Anterior cingulate cortex (tissue), 58 donors: ENCODE results near the gene BLOC1S5.

Experiments
- DNase-seq, 58 donors: peaks; one replicate each; lab custom pipeline; 2025; lab: John Stamatoyannopoulos, UW

Gene BLOC1S5, protein sequence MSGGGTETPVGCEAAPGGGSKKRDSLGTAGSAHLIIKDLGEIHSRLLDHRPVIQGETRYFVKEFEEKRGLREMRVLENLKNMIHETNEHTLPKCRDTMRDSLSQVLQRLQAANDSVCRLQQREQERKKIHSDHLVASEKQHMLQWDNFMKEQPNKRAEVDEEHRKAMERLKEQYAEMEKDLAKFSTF

DNA sequence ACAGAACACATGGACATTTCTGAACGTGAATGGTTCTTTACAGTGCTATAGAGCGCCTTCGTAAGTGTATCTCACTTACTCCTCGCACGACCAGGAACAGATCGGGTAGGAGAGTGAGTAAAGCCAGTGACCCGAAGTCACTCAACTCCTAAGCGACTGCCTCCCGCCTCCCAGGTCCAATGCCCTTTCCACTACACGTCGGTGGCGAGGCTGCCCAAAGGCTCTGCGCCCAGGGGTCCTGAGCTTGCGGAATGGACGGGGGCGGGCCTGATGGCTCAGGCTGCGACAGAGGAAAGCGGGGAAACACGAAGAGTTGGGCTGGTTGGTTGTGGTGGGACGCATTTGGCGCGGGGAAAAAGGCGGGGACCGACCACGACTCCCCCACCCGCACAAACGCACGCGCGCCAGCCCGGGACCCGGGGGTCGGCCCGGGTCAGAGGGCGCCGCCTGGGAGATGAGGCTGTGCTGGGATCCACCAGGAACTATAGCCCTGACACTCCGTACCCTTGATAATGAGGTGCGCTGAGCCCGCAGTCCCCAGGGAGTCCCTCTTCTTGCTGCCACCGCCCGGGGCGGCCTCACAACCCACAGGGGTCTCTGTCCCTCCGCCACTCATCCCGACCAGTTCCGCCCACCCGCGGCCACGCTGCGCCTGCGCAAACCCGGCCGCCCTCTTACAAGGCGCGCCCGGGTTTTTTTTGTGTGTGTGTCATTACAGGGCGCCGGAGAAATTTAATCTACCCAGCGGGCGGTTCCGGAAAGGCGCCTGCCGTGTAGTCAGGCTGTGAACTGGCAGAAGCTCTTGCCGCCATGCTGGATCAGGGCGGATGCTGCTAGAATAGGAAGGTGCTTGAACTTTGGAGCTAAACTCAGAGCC, at the start of gene BLOC1S5:
Gene BLOC1S5, minus strand, starts transcription at position 629 of the 877 bp plus-strand sequence. Its CDS starts 13 bp downstream, at position 616.
- DNase-seq = peak; percentile 74 to 96 (median 92)

DNA sequence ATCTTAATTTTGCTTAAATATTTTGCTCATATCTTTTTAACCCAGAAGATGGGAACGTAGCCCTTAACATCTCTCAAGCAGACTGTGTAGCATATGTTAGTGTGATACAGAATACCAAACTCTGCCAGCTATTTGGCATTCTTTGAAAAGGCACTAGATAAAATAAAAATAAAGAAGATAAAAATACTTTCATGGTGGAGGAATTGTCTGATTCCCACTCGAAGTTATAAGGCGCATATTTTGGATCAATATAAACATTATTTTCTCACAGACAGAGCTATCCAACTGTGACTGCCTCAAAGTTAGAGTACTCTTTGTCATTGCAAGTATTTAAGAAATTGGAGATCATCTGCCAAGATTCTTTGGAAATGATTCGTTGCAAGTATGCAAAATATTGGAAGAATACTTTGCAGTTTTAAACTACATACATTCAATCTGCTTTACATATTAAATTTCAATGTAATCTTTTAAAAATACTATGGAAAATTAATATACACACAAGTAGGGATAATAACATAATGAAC, 49.0 kb upstream of the BLOC1S5 start:
- peak in 2 of 58 donors; percentile 6 to 22 for DNase-seq

DNA sequence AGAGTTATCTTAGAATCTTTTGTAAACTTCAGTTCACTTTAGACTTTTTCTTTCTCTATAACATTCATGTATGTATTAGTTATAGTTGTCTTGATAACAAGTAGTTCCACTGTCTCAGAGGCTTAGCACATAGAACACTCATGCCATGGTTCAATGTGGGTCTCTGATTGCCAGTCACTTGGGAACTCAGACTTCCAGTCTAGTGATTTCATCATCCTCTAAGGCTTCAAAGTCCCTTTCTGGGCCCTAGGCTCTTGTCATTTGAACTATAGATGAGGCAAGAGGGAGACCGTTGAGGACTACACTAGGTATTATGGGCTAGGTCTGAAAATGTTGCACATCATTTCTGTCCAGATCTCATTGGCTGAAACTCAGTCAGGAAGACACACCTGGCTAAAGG, 46.5 kb upstream of the BLOC1S5 start:
- DNase-seq = no peak

DNA sequence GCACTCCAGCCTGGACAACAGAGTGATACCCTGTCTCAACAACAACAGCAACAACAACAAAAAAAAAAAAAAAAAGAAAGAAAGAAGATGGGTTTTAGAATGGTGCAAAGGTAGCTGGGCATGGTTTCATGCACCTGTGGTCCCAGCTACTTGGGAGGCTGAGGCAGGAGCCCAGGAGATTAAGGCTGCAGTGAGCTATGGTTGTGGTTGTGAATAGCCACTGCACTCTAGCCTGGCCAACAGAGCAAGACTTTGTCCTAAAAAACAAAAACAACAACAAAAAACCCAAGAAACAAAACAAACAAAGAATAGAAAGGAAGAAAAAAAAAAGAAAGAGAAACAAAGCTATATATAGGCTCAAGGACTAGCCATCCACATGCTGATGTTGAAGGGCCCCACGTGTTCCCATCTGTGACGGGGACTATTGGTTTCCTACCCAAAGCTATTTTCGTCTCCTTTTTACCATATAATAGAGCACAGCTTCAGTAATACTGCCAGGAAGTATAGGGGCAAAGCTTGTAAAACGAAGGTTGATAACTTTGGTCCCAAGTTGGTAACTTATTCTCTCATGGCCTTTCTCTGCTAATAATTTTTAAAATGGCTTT, 46.0 kb upstream of the BLOC1S5 start:
- DNase-seq = no peak

DNA sequence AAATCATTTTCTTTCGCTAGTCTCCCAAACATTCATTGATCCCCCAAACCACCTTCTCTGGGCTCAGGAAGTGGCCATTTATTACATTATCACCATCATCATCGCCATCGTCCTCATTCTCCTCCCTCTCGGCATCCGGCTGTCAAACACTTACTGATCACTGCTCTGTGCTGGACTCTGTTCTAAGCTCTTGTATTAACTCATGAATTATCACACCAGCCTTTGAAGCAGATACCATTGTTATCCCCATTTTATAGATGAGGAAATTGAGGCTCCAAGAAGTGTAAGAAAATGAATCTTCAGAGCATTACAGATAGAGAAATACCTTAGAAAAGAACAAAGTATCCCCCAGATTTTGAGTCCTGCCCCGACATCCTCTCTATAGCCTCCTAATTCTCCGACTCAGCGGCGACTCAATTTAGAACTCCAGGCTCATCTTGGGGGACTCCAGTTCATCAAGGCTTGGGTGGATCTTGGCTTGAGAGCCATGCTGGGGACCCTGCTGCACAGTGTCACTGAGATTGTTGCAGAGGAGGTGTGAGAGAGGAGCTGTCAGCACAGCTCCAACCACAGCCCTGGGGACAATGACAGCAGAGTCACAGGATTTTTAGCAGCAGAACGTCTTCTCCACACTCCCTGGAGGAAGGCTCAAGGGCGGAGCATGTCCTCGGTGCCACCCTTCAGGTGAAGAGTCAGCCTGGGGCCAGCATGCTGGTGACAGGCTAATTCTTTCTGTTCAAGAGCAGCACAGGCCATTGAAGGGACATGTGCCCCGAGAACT, 44.8 kb upstream of the BLOC1S5 start:
- no peak for DNase-seq

GRCh38 chr6:8108031-8108660, 44.0 kb upstream of the BLOC1S5 start:
- peak in 6 of 58 donors; percentile 0 to 41 (median 10) for DNase-seq

- no peak for DNase-seq
Measured at GRCh38 chr6:8105791-8106190, 41.6 kb upstream of the BLOC1S5 start.

DNA sequence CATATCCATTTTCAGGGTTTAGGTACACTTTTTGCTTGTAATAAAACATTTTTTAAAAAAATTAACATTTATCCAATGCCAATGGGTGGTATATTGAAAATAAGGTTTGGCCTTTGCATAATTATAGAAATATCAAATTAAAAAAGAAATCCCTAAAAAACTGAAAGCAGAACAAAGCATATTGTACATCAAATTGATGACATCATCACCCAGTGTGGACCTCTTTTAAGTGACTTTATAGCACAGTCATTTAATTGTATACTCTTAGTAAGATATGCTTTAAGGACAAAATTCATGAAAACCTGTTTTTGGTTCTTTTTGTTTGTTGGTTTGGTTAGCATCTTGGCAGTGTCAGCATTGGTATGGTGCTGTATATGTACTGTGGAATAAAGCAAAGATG, 39.5 kb upstream of the BLOC1S5 start:
- DNase-seq = no peak

DNA sequence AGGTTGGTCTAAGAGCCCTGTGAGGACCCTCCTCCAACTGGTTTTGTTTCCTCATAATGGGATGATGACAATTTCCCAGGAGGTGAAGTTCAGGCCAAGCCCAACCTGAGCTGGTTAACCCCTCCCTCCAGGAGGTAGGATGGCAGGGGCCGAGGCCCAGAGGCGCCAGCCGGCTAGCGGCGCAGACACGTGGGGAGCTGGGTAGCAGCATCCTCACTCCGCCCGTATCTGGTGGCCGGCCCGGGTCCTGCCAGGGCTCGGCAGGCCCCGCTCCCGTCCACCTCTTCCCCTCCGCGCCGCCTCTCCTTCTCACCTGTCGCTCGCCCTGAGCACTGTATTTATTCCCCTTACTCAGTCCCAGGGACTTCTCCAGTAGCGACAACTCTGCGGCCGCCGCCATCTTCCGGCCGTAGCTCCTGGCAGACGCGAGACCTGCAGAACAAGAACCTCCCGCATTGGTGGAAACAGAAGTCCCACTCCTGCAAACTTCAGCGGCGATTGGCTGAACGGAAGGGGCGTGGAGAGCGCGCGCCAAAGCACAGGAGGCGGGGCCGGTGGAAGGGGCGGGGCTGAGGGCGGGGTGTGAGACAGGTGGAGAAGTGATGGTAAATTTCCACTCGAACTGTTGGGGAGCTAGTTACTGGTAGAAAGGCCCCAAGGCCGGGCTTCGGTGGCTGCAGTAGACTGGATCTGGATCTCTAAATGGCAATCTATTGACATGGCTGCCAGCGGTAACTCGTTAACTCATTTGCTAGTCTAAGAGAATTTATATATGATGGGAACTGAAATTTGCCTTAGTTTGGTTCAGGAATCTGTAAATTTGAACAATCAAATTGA, 38.2 kb upstream of the BLOC1S5 start, which contains the start of gene EEF1E1:
Gene EEF1E1, minus strand, starts transcription at position 427 of the 837 bp plus-strand sequence. Its CDS starts 27 bp downstream, at position 400.
- DNase-seq = peak; percentile 61 to 98 (median 93)

DNA sequence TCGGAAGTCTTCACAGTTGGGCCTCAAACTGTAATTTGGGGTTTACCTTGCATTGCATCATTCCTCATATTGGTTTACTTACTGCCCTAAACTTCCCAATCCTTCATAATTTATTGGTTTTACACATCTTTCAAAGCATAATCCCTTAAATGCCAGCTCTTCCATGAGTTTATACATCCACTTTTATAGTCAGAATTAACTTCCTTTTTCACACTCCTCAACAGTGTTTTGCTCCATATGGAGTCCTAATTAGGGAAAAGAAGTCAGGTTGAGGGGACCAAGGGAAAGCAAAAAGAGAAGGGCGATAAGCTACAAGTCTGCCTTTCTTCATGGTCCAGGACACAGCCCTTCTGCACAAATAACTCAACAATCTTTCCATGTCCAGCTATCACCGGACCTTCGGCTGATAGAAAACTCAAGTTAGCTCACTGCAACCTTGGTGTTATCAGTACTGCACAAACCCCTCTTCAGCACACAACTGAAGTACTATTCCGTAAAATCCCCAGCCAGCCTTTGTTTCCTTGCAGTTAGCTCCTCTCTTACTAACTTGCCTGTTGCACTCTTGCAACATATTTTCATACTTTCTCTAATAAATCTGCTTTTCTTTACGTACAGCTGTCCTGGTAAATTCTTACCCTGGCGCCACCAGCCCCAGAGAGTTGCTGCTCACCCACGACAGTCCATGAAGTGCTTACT, 36.1 kb upstream of the BLOC1S5 start:
- no peak for DNase-seq

- DNase-seq = no peak
Measured at GRCh38 chr6:8090650-8091049, 26.5 kb upstream of the BLOC1S5 start.

DNA sequence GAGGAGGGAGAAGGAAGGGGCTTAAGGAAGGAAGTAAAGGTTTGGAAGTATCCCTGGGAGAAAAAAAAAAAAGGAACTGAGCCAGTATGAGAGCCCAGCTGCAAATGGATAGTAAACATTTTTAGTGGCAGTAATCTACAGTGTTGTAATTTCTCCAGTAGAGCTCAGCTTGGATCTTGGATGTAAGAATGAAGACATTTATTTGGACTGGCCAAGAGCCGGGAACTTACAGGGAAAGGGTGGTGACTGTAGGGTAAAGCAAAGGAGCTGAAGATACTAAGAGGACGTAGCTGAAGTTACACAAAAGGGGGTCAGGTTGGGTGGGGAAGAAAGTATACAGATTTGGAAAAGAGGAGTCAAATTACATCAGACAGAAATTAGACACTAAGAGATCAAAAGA, 24.7 kb upstream of the BLOC1S5 start:
- no peak for DNase-seq

DNA sequence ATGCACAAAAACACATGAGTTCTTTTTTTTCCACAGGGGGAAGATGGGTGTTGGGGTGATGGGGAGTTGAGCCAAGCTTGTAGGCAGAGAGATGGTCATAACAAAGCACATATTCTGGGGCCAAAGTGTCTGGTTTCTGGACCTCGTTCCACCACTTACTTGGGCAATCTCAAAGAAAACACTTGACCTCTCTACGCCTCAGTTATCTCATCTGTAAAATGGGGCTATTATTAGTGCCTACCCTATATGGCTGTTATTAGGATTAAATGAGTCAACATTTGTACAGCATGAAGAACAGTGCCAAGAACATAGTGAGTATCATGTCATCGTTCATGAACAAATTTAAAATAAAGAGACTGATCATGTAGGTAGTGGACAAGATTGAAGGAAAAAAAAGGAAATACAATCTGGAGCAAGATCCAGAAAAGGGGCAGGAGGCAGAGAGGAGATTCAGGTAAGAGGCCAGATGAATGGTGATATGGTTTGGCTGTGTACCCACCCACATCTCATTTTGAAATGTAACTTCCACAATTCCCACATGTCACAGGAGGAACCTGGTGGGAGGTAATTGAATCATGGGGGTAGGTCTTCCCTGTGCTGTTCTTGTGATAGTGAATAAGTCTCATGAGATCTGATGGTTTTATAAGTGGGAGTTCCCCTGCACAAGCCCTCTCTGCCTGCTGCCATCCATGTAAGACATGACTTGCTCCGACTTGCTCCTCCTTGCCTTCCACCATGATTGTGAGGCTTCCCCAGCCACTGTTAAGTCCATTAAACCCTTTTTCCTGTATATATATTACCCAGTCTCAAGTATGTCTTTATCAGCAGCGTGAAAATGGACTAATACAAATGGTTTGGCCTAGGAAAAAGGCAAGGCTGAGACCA, 23.9 kb upstream of the BLOC1S5 start:
- DNase-seq = no peak

GRCh38 chr6:8086755-8087306, 22.6 kb upstream of the BLOC1S5 start:
- no peak for DNase-seq

DNA sequence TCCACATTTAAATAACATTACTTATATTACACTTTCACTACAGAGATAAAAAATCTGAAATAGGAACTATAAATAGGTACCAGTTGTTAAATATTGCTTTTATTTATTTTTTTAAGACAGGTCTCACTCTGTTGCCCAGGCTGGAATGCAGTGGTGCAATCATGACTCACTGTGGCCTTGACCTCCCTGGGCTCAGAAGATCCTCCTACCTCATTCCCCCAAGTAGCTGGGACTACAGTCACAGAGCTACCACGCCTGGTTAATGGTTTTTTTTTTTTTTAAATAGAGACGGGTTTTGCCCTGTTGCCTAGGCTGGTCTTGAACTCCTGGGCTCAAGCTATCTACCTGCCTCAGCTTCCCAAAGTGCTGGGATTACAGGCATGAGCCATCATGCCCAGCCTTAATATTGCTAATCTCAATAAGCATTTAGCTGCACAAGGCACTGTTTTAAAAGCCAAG, 20.9 kb upstream of the BLOC1S5 start:
- DNase-seq = no peak

DNA sequence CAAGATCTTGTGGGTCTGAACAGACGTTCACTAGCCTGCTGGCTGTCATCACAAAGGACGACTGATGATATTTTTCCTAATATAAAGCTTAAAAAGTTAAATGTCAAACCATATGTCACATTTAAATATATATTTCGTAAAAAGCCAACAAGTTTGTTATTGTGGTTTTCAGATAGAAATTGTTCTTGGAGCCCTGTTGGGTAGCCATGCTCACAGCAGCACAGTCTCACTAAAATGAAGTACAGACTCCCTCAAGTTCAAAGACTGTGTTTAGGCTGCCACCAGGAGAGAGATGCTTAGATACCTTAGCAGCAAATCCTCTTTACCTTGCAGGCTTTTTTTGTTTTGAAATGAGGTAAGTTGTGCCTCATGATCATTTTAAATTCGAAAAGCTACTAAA, 20.4 kb upstream of the BLOC1S5 start:
- no peak for DNase-seq
